Stimulated activated CD4-positive, alpha-beta T cell treated with anti-CD3 and anti-CD28 coated beads, TNF-alpha, amount 100 ng/mL, for 4 hours (primary cell): ENCODE results near the gene SLC25A24.
"Not testable (repeated sequence)": the region's sequence is repeated elsewhere in the genome, so short reads cannot be mapped to it uniquely, and the experiment has no call there.

Source experiments
- DNase-seq, 3 experiments: peaks; one replicate each; pipeline ENCODE4 v3.0.0-alpha.2; 2020; ENCODE audit warnings: low read depth in 3 of 3

The SLC25A24 gene

GRCh38 chr1:108133148-108133547 is 67.0 kb downstream of the SLC25A24 start:
- DNase-seq, result not testable (repeated sequence)

- DNase-seq, result not testable (repeated sequence)
These were observed 67.8 kb downstream of the SLC25A24 start for GRCh38 chr1:108132367-108132766.

GRCh38 chr1:108131281-108131680 is 68.9 kb downstream of the SLC25A24 start:
- not testable (repeated sequence) for DNase-seq

GRCh38 chr1:108130794-108131193 is 69.3 kb downstream of the SLC25A24 start:
- DNase-seq, result no peak

GRCh38 chr1:108129999-108130398 is 70.1 kb downstream of the SLC25A24 start:
- no peak for DNase-seq

- peak; percentile 26 to 43 (median 29) for DNase-seq
These were observed 74.6 kb downstream of the SLC25A24 start for GRCh38 chr1:108125312-108126138.

GRCh38 chr1:108124622-108125311 is 75.4 kb downstream of the SLC25A24 start:
- no peak for DNase-seq

- DNase-seq, result no peak
These were observed 76.1 kb downstream of the SLC25A24 start for GRCh38 chr1:108124023-108124422.

- no peak for DNase-seq
These were observed 78.6 kb downstream of the SLC25A24 start for GRCh38 chr1:108121358-108122143.

GRCh38 chr1:108120163-108120562 is 80.0 kb downstream of the SLC25A24 start:
- DNase-seq, result no peak

- no peak for DNase-seq
These were observed 80.6 kb downstream of the SLC25A24 start for GRCh38 chr1:108119500-108119899.

GRCh38 chr1:108117945-108118902 is 81.9 kb downstream of the SLC25A24 start:
- no peak for DNase-seq

- no peak for DNase-seq
These were observed 82.9 kb downstream of the SLC25A24 start for GRCh38 chr1:108117237-108117636.

- DNase-seq, result no peak
These were observed 86.0 kb downstream of the SLC25A24 start for GRCh38 chr1:108114033-108114599.

GRCh38 chr1:108113496-108113895 is 86.6 kb downstream of the SLC25A24 start:
- DNase-seq, result no peak

GRCh38 chr1:108109295-108109973 is 90.7 kb downstream of the SLC25A24 start:
- no peak for DNase-seq

GRCh38 chr1:108108119-108108518 is 92.0 kb downstream of the SLC25A24 start:
- no peak for DNase-seq

- DNase-seq, result peak in 1 of 3 experiments; percentile 12
These were observed 92.5 kb downstream of the SLC25A24 start for GRCh38 chr1:108107658-108108057.

GRCh38 chr1:108106775-108107174 is 93.4 kb downstream of the SLC25A24 start:
- DNase-seq, result no peak

- no peak for DNase-seq
These were observed 100.0 kb downstream of the SLC25A24 start for GRCh38 chr1:108100148-108100547.
